NCI-H1436 treated with DMSO at 0.1 percent for 48 hours (cell line): ENCODE results near the gene RNF144A.
"Not testable (repeated sequence)": the region's sequence is repeated elsewhere in the genome, so short reads cannot be mapped to it uniquely, and the experiment has no call there.

ENCODE experiments used
- DNase-seq: peaks from one replicate; lab custom pipeline; 2025; lab: John Stamatoyannopoulos, UW

RNF144A gene, protein sequence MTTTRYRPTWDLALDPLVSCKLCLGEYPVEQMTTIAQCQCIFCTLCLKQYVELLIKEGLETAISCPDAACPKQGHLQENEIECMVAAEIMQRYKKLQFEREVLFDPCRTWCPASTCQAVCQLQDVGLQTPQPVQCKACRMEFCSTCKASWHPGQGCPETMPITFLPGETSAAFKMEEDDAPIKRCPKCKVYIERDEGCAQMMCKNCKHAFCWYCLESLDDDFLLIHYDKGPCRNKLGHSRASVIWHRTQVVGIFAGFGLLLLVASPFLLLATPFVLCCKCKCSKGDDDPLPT

DNA sequence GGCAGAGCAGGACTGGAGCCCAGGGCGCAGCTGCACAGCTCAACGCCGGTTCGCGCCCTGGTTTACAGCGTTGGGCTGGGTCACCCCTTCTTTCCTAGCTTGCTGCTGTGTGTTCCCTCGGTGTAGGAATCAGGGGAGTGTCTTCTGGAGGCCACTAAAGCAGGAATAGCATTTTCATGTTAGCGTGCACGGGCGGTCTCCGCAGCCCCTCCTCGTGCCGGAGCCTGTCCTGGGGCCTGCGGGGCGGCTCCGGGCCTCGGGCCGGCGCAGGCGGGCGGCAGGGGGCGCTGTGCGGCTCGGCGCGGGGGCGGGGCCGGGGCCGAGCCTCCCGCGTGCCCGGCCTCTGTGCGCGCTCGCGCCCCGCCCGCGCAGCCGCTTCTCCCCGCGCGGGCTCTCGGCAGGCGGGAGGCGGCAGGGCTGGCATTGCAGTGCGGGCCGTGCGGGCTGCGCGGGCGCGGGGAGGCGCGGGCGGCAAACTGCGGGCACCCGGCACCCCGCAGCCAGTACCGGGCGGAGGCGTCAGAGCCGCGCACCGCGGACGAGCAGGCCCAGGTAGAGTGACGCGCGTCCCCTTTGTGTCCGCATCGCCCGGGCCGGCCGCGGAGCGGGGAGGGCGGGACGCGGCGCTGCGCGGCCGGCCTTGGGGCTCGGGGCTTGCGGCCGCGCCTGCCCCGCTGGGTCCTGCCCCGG lies at the start of gene RNF144A:
RNF144A (plus strand) TSS at position 342 of the 690 bp plus-strand sequence. CDS start 79,515 bp downstream, outside the sequence.
- DNase-seq: no peak

DNA sequence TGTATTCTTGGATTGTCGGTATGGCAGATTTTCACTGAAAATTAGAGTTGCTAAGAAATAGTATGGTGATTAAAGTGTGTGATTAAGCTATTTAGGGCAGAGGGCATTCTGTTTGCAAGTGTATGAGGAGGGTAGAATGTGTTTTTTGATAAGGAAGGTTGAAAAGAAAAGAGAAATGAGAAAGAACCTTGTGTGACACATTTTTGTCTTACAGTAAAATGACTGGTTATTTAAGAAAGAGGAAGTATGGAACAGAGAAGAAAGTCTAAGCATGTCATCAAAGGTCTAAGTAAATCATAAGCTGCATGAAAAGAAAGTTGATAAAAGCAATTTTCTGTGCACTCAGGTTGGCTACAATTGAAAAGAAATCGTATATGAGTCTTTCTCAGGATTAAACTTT lies 44.8 kb upstream of the RNF144A start:
- no peak for DNase-seq

DNA sequence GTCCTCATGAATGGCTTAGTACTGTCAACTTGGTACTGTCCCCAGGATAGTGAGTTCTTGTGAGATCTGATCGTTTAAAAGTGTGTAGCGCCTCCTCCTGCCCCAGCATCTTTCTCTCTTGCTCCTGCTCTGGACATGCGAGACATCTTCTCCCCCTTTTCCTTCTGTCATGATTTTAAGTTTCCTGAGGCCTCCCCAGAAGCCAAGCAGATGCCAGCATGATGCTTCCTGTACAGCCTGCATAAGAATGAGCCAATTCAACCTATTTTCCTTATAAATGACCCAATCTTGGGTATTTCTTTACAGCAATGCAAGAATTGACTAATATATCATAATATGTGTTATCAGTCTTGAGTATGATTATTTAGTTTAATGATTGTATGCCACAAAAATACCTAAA lies 43.2 kb upstream of the RNF144A start:
- no peak for DNase-seq

DNA sequence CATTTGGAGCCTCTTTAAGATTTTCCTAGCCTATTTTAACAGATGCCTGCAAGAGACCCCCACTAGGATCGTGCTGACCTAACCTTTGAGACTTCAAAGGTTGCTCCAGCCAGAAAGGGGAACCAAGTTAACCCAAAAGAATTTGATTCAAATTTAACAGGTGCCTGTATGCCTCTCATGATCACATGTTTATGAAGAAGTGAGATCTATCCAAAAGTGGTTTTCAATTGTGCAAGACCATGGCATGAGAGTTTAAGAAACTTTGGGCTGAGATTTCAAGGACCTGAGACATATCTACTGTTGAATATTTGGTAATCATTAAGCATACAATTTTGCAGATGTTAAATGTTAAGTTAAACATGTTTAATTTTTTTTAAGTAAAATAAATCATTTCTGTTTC lies 40.9 kb upstream of the RNF144A start:
- DNase-seq: no peak

DNA sequence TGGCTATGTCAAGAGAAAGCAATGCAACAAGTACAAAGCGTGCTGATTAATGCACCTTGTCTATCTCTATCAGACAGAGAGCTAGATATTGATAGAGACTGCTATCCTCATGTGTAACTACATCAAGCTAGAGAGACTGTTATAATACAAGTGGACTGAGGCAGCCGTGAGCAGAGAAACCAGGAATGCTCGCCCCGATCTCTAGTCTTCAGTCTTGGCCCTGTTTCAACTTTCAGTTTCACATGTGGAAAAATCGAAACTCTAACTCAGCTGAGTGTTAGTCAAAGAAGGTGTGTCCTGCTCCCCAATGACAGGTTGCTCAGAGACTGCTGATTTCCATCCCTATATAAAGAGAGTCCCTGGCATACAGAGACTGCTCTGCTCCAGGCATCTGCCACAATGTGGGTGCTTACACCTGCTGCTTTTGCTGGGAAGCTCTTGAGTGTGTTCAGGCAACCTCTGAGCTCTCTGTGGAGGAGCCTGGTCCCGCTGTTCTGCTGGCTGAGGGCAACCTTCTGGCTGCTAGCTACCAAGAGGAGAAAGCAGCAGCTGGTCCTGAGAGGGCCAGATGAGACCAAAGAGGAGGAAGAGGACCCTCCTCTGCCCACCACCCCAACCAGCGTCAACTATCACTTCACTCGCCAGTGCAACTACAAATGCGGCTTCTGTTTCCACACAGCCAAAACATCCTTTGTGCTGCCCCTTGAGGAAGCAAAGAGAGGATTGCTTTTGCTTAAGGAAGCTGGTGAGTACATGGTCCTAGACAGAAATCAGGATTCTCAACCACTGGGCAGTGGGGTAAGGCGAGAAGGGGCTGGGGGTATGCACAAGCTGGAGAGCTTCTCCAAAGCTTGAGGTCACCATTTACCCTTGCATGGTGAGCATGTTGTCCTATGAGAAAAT lies 39.6 kb upstream of the RNF144A start, which contains the start of gene RSAD2:
RSAD2 (plus strand) TSS at position 376 of the 903 bp plus-strand sequence; CDS start at position 400, 24 bp downstream.
- no peak for DNase-seq

DNA sequence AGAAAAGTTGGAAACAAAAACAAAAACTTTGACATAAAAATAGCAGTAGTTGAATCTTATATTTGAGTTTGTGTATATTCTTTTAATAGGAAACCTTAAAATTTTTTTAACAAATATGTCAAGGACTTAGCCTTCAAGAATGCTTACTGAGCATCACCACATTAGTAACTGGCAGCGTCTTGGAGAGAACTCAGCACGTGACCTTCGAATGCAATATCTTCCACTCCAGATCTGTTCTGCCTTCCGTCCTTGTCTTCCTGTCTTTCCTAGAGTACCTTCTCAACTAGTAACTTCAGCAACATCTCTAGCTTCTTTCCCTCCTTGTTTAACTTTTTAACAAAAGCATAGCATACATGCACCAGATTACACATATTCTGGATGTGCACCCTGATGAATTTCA lies 38.7 kb upstream of the RNF144A start:
- DNase-seq: no peak

DNA sequence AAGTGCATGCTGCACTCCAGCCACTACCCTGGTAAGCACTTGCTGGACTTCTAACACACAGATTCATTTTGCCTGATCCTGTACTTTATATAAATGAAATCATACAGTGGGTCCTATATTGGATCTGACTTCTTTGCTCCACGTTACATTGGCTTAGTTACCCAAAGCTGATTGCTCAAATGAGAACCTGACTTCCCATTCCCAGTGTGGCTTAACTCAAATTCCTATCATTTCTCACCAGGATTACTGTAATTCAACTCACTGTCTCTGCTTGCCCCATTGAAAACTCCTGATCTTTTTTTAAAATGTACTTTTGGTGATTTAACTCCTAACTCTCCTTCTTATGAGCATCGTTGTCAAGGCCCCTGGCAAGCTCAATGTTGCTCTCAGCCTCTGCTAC lies 38.2 kb upstream of the RNF144A start:
- no peak for DNase-seq

DNA sequence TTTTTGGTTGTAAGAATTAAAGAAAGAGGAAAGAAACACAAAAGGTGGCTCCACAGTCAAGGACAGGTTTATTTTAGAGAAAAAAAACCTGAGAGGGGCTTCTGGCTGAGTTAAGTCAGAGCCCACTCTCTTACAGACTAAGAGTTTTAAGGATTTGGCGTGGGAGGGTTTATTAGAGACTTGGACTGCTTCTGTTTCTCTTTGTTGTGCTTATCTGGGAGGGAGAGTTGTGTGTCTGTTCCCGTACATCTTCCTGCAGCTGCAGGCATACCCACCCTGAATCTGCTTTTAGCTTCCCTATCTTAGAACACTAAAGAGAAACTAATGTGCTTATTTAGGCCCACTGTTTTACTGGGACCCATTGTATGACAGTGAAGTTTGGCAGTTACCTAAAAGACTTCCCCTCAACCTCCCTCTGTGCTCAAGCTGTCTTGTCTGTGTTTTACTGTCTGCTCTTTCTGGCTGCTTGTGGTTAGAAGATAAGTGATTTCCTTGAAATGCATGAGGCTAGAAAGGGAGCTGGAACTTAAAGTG lies 36.9 kb upstream of the RNF144A start:
- no peak for DNase-seq

DNA sequence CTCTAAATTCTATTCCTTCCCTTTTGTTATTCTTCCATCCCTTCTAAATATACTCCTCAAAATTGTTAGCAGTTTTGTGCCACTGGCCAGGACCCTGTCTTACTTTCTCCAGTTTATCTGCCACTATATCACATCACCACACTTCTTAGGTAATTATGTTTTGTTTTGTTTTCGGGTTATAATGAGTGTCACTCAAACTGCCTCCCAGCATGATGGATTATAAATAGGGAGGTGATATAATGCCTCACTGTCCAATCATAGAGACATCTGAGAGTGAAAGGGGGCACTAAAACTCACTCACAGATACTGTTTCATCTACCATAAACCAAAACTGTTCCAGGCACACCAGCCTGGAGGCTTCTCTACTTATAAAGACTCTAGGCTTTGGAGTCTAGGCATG lies 36.2 kb upstream of the RNF144A start:
- DNase-seq: no peak

DNA sequence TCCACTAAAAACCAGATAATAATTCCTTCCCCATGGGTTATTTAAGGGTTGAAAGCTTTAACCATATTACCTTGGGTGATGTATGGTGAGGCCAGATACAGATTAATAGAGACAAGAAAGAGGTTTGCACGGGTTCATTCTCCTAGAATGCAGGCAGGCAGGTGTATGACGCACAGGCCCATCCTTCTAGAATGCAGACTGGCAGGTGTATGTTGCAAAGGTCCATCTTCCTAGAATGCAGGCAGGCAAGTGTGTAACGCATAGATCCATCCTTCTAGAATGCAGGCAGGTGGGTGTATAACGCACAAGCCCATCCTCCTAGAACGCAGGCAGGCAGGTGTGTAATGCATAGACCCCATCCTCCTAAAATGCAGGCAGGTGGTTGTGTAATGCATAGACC lies 35.7 kb upstream of the RNF144A start:
- no peak for DNase-seq

DNA sequence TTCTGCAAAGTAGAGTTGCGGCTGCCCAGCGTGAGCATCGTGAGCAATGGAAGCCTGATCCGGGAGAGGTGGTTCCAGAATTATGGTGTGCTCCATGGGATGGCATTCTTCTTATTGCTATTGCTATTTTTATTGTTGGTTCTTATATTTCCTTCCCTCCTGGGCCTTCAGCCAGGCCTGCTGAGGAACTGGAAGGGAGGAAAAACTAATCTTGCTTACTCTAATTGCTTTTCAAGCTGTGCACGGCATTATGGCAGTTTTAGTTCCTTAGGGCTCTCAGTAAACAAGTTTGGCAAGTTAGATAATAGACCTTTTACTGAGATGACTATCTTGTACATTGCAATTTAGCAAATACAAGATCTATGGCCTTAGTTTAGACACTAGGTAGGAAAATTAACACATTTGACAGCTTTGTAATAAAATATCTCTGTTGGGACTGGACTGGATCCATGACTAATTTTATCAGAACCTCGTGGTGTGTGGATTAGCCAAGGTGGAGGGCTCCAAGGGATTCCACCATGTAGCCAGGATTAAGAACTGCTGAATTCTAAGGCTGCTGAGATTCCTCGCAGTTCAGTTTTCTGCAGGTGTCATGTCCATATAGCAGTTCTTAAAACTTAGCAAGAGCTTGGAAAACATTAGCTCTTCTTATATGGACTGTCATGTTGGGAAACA lies 33.6 kb upstream of the RNF144A start:
- no peak for DNase-seq

DNA sequence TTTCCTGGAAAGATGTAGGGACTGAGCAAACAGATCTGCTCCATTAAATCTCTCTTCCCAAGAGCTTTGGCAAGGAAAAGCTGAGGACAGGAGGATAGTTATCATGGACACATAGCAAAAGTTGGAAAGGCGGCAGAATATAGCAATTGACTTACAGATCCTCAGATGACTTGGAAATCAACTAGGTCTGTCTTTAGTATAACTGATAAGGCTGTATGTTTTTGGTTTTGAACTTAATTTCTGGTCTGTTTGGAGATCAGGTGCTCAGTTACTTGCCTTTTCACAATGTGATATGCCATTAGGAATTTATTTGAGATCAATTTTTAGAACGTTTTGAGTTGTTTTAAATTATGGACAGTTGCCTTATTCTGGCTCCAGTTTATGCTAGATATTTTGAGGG lies 31.7 kb upstream of the RNF144A start:
- DNase-seq: no peak

DNA sequence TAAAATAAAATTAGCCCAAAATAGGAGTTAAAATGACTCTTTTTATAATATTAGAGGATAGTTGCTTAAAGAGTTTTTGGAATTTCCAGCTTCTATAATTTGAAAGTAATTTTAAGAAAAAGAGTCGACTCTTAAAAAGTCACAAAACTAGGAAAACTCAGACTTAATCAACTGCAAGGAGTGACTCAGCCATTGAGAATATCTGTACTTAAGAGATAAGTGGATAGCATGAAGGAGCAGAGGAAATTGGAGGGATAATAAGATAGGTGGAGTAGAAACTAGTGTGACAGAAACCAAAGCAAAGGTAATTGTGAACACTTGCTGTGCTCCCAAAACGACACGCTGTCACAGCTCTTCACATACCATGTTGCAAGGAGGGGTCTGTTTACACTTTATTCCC lies 31.2 kb upstream of the RNF144A start:
- DNase-seq: no peak

DNA sequence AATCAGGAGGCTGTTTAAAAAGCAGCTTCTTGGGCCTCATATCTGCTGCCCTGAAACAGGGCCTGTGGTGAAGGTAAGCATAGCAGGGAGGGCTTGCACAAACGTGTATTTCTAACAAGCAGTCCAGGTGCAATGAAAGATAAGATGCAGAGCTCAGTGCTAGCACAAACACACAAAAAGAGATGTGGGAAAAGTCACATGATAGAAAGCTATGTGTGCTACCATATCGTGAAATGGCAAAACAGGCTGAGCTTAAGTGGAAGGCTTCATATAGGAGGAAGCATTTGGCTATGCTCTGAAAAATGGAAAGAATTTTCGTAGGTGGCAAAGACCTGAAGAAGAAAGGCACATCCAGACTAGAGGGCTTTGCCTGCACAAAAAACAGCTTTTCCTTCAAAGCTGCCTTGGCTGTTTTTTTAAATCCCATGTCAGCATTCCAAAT lies 29.4 kb upstream of the RNF144A start:
- DNase-seq: no peak

DNA sequence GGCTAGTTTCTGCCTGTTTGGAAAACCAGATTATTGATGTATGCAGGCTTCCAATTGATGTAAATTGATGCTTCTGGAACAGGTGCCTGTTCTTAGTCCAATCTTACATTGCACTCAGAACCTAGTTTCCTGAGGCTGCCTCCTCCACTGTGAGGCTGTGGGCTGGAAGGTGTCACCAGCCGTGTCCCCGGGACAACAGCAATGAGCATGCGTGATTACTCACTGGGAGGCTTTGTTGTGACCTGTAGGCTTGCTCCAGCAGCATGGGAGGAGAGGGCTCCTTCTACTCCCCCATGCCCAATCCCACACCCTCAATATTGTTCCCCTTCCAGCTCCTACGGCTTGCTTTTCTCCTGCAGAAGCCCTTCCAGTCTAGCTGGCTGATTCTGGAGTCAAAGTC lies 28.5 kb upstream of the RNF144A start:
- no peak for DNase-seq

DNA sequence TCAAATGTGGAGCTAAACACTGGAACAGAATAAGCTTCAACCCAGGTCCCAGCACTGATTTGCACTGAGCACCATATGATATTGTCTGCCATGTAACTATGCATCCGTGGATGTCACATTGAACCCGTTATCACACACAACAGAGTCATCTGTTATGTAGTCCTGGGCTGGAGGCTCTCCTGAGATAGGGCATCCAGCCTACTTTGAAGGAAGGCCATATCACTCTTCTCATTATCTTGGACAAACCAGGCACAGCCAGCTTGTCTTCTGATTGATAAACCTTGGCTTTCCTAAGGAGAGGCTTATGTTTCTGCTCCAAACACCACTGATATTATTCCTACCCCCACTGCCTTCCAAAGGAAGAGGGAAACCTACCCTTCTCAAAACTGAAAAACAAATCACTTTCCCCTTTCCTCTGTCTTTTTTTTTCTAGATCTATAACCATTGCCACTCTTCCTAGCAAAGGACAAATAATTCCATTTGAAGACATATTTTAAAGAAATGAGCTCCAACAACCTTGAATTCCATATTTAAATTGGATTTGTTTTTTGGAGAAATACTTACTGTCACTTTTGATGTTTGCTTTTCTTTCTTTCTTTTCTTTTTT lies 23.2 kb upstream of the RNF144A start:
- DNase-seq: no peak

DNA sequence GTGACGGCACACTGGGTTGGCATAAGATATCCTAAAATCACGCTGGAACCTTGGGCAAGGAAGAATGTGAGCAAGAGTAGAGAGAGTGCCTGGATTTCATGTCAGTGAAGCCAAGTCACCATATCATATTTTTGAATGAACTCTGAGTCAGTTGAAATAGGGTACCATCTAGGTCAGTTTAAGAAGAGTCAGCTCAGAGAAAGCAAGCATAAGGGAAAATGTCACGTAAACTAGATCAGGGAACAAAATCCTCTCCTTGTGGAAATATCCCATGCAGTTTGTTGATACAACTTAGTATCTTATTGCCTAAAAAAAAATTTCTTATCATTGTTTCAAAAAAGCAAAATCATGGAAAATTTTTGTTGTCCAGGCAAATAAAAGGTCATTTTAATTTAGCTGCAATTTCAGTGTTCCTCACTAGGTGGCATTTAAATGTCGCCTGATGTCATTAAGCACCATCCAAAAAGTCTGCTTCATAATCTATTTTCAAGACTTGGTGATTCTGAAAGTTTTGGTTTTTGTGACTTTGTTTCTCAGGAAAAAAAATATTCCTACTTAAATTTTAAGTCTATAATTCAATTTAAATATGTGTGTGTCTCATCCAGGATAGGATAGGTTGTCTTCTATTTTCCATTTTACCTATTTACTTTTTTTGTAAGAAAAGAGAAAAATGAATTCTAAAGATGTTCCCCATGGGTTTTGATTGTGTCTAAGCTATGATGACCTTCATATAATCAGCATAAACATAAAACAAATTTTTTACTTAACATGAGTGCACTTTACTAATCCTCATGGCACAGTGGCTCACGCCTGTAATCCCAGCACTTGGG lies 20.1 kb upstream of the RNF144A start:
- DNase-seq: no peak

DNA sequence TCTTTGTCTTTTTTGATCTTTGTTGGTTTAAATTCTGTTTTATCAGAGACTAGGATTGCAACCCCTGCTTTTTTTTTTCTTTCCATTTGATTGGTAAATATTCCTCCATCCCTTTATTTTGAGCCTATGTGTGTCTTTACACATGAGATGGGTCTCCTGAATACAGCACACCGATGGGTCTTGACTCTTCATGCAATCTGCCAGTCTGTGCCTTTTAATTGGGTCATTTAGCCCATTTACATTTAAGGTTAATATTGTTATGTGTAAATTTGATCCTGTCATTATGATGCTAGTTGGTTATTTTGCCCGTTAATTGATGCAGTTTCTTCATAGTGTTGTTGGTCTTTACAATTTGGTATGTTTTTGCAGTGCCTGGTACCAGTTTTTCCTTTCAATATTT lies 14.6 kb upstream of the RNF144A start:
- DNase-seq: not testable (repeated sequence)

DNA sequence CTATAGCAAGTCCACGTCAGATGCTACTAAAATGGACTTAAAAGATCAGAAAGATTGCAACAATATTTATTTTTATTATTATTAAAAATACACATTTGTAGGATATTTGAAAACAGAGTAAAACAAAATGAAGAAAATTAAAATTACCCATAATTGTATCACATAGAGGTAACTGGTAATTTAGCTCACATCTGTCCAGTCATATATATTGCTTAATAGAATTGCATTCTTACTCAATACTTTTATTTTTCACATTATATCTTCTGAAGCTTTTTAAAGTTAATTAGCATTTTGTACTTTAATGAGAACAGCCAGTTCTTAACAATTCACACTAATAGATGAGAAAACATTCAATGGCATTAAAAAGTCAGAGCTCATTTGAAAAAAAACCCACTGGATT lies 11.5 kb upstream of the RNF144A start:
- no peak for DNase-seq

DNA sequence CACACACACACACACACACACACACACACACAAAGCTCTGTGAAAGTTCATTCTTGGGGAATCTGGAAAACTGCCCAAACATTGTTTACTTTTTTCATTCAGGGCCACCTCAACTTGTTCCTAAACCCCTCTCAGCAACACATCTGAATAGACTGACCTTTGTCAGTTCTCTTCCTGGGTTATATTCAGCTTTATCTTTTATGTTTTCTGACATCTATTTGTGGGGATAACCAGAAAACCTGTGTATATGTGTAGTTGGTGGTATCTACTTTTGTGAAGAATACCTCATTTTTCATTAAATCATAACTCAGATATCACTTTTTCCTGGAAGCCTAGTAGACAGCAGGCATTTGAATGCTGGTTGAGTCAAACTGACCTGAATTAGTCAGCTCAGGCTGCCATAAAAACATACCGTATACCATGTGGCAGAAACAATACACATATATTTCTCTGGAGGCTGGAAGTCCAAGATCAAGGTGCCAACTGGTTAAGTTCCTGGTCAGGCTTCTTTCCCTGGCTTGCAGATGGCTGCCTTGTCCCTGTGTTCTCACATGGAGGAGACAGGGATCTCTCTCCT lies 11.0 kb upstream of the RNF144A start:
- DNase-seq: no peak
